A673 (cell line): Measurements from ENCODE around the gene FCN3. TPM values are rescaled to one million over a fixed set of nuclear protein-coding genes. Genes with fewer than 3 reads are reported as not detected.

Experiments
- Bru-seq: library from RNA; stranded (reverse); fragments of 400-500 nt; gene quantifications from one replicate; lab custom pipeline; 2021; lab: Mats Ljungman, UMichigan
- BruChase-seq, 2 experiments: library from RNA; stranded (reverse); fragments of 400-500 nt; gene quantifications; one replicate each; lab custom pipeline; 2021; lab: Mats Ljungman, UMichigan
- BruUV-seq: library from RNA; stranded (reverse); fragments of 400-500 nt; replicated peaks from 2 replicates; lab custom pipeline; 2021; lab: Mats Ljungman, UMichigan
- CTCF ChIA-PET: fragments of 300-600 bp; sonication (Branson Sonifier 250); formaldehyde crosslinking; loops from one replicate; lab custom pipeline; 2022; ENCODE audit warnings: antibody characterized with exemption; lab: Charles Lee
- POLR2A ChIA-PET: fragments of 300-600 bp; sonication (Branson Sonifier 250); formaldehyde crosslinking; loops from one replicate; lab custom pipeline; 2022; ENCODE audit warnings: antibody characterized with exemption; ENCODE audit not compliant: low non-redundant PET; lab: Charles Lee
- DNase-seq: peaks from one replicate; pipeline ENCODE4 v3.0.0-alpha.2; 2015; ENCODE audit warnings: low spot score
- H3K27ac ChIP-seq: fragments of 200-600 bp; sonication (generic); 2 replicates; pipeline ENCODE4 v1.5.1; 2016; ENCODE audit warnings: mixed run types, low read depth, mild to moderate bottlenecking, mixed read lengths, antibody characterized with exemption, low read length; ENCODE audit not compliant: poor library complexity, severe bottlenecking
- H3K27me3 ChIP-seq: fragments of 200-600 bp; sonication (generic); replicated peaks from 2 replicates; pipeline ENCODE4 v1.6.1; 2017; ENCODE audit warnings: mixed run types, low read depth, mild to moderate bottlenecking, mixed read lengths, antibody characterized with exemption, low read length; ENCODE audit not compliant: insufficient read depth, poor library complexity
- H3K36me3 ChIP-seq: fragments of 200-600 bp; sonication (generic); 2 replicates; pipeline ENCODE4 v1.6.1; 2016; ENCODE audit warnings: mixed run types, mild to moderate bottlenecking, mixed read lengths, antibody characterized with exemption, low read length; ENCODE audit not compliant: insufficient read depth, poor library complexity, severe bottlenecking
- H3K4me1 ChIP-seq: fragments of 200-600 bp; sonication (generic); 2 replicates; pipeline ENCODE4 v1.6.1; 2017; ENCODE audit warnings: mixed run types, mild to moderate bottlenecking, mixed read lengths, antibody characterized with exemption, low read length; ENCODE audit not compliant: insufficient read depth, poor library complexity, severe bottlenecking
- H3K4me3 ChIP-seq: fragments of 200-600 bp; sonication (generic); 2 replicates; pipeline ENCODE4 v1.5.1; 2016; ENCODE audit warnings: low read depth, mixed run types, mild to moderate bottlenecking, mixed read lengths, low read length; ENCODE audit not compliant: poor library complexity, severe bottlenecking
- H3K9me3 ChIP-seq: fragments of 200-600 bp; sonication (generic); 2 replicates; pipeline ENCODE4 v1.6.1; 2016; ENCODE audit warnings: mixed run types, low read depth, mild to moderate bottlenecking, mixed read lengths, antibody characterized with exemption, low read length; ENCODE audit not compliant: poor library complexity, severe bottlenecking
- EZH2 ChIP-seq: fragments of 200-600 bp; sonication (generic); IDR thresholded peaks from 2 replicates; pipeline ENCODE4 v1.6.1; 2017; ENCODE audit warnings: borderline replicate concordance, low read depth, mild to moderate bottlenecking, mixed read lengths, antibody characterized with exemption, low read length; ENCODE audit not compliant: poor library complexity, severe bottlenecking
- intact Hi-C: fragments of 100-400 bp; cut with micrococcal nuclease; formaldehyde crosslinking; loops from one replicate; pipeline ENCODE4 v1.10.0; 2022; ENCODE audit not compliant: unreplicated experiment
- long read RNA-seq: library from polyadenylated mRNA; stranded (forward); transcript quantifications from one replicate; pipeline ENCODE4 v2.0.0, GENCODE V29; 2022
- total RNA-seq: library from RNA; stranded (reverse); gene quantifications from 2 replicates; pipeline ENCODE4 v1.2.3, GENCODE V29; 2021
- TF ChIP-seq, protein P1 (sequence below): fragments of 300-800, 200-600 bp; sonication (generic); conservative IDR thresholded peaks from 2 replicates; pipeline ENCODE4 v1.5.1; 2017; ENCODE audit warnings: low read depth, mild to moderate bottlenecking, antibody characterized with exemption, low read length, moderate library complexity, mixed read lengths

Gene FCN3
- total RNA-seq, result not detected in 2 replicates
- Bru-seq, nascent RNA, result not detected
- not detected for BruChase-seq, experiment 1, labeled RNA remaining after a 2-hour chase
- BruChase-seq, experiment 2, labeled RNA remaining after a 6-hour chase, result not detected
- long read RNA-seq, result 0 reads

DNA sequence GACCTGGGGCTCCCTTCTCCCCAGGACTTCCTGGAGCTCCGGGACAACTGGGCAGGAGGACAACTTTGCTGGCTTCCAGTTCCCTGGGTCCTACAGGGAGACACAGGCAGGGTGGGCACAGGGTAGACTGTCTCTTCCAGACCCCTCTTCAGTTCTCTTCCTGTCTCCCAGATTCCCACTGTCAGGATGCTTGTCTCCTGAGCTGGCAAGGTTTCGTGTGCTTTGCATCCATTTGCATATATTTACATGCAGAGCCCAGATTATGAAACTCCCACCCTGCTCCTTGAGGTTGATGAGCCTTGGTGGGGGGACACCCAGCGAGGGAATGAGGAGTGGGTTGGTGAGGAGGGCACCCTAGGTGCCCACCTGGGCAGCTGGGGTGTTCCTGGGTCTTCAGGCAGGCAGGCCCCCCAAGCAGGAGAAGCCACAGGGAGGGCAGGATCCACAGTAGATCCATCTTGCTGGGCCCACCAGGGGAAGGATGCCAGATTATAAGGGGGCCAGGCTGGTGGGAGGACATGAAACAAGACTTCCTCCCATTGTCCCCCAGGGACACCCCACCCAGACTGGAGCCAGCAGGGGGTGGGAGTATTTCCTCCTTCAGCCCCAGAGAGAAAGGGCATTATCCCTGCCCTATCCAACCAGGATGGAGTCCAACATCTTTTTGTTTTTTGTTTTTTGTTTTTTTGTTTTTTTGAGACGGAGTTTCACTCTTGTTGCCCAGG, at the start of gene FCN3:
Gene FCN3 (minus strand): TSS at position 463 of the 725 bp plus-strand sequence. CDS start 6 bp downstream, at position 457.
- no TSS peak for BruUV-seq

DNA sequence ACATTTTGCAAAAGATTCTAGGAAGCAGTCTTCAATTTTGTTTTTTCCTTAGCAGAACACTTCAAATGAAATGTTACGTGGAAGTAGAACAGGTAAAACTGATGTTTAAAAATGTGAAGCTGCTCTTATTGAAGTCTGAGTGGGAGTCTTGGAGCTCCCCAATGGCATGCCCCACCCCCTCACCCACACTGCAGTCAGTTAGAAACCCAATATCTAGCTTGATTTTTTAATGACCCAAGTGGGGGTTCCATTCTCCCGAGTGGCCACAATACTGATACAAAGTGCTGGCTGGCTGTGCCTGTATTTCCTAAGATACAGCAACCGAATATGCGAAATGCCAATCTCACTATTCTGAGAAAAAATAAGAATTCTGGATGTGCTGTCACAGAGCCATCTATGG, 49.1 kb upstream of the FCN3 start:
- BruUV-seq, result no TSS peak
- Histone ChIP-seq H3K27ac (no peak overlapping the region), H3K4me1 (peaks cover 9% of the 10 kb centered on the region), H3K27me3 (no peaks in the 10 kb centered on the region), H3K4me3 (no peak overlapping the region), H3K36me3 (peaks cover 17% of the 10 kb centered on the region), H3K9me3 (no peaks in the 10 kb centered on the region)
- ChIA-PET POLR2A (no interaction called here), CTCF (no interaction called here)
- TF ChIP-seq, protein P1, sequence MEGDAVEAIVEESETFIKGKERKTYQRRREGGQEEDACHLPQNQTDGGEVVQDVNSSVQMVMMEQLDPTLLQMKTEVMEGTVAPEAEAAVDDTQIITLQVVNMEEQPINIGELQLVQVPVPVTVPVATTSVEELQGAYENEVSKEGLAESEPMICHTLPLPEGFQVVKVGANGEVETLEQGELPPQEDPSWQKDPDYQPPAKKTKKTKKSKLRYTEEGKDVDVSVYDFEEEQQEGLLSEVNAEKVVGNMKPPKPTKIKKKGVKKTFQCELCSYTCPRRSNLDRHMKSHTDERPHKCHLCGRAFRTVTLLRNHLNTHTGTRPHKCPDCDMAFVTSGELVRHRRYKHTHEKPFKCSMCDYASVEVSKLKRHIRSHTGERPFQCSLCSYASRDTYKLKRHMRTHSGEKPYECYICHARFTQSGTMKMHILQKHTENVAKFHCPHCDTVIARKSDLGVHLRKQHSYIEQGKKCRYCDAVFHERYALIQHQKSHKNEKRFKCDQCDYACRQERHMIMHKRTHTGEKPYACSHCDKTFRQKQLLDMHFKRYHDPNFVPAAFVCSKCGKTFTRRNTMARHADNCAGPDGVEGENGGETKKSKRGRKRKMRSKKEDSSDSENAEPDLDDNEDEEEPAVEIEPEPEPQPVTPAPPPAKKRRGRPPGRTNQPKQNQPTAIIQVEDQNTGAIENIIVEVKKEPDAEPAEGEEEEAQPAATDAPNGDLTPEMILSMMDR, result no peak
- TF ChIP-seq EZH2, result no peak
- intact Hi-C loops, result no loop called here
- DNase-seq, result no peak

More for the DNA sequence above, at the start of gene FCN3:
- Histone ChIP-seq H3K4me3 (no peak within 1 kb of the TSS), H3K9me3 (no peaks in the 10 kb centered on the region), H3K36me3 (no peaks in the 10 kb centered on the region), H3K27me3 (no peaks in the 10 kb centered on the region), H3K27ac (no peak within 1 kb of the TSS), H3K4me1 (no peaks in the 10 kb centered on the region)
- TF ChIP-seq, protein P1, result no peak
- TF ChIP-seq EZH2, result no peak
- intact Hi-C loops, result no loop called here
- ChIA-PET CTCF (no interaction called here), POLR2A (interaction anchor here (0.6 kb wide), 1 partner anchor 67 kb away, joined by 16 read pairs; no protein-coding TSS in a partner anchor)
- DNase-seq, result no peak

DNA sequence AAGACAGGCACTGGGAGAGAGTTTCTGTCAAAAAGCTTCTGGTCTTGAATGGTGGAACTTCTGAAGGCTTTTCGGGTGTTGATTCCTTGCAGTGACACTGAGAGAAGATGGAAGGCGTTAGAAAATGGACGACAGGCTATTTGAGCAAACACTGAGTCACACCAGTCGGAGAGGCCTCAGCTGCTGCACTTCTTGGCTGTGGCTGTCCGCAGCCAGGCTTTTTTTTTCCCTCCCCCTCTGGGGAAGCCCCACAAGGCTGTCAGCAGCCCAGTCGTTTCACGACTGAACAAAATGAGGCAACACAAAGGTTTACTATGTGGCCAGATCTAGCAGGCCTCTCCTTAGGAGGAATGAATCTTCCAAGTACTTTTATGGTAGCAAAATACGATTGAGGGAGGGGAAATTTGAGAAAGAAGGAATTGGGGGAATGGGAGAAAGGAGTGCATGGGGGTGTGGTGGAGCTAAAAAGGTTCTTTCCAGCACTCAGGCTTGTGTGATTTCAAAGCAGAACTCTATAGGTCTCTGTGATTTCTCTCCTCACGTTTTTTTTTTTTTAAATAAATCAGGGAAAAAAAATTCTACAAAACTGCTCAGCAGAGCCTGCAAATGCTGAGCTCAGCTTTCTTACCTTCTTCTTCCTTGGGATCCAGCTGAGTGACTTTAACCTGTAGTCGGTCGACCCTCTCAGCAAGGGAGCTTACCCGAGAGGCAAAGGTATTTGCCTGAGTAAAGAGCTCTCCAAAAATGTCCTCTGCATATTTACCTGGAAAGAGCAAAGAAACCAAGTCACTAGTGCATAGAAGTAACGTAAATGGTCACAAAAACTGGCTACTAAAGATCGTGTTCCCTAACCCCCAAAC, 43.9 kb upstream of the FCN3 start:
- H3K9me3 ChIP-seq, result no peaks in the 10 kb centered on the region
- H3K4me3 ChIP-seq, result no peak overlapping the region
- peaks cover 51% of the 10 kb centered on the region for H3K36me3 ChIP-seq
- no peak overlapping the region for H3K27ac ChIP-seq
- POLR2A ChIA-PET, result no interaction called here
- intact Hi-C loops, result no loop called here
- no peak for TF ChIP-seq EZH2
- TF ChIP-seq, protein P1, result no peak
- BruUV-seq, result no TSS peak
- H3K27me3 ChIP-seq, result no peaks in the 10 kb centered on the region
- H3K4me1 ChIP-seq, result no peaks in the 10 kb centered on the region
- CTCF ChIA-PET, result no interaction called here
- no peak for DNase-seq
